ENCODE data around the gene HRH2.
"Not testable (repeated sequence)": the region's sequence is repeated elsewhere in the genome, so short reads cannot be mapped to it uniquely, and the experiment has no call there.

The HRH2 gene

DNA sequence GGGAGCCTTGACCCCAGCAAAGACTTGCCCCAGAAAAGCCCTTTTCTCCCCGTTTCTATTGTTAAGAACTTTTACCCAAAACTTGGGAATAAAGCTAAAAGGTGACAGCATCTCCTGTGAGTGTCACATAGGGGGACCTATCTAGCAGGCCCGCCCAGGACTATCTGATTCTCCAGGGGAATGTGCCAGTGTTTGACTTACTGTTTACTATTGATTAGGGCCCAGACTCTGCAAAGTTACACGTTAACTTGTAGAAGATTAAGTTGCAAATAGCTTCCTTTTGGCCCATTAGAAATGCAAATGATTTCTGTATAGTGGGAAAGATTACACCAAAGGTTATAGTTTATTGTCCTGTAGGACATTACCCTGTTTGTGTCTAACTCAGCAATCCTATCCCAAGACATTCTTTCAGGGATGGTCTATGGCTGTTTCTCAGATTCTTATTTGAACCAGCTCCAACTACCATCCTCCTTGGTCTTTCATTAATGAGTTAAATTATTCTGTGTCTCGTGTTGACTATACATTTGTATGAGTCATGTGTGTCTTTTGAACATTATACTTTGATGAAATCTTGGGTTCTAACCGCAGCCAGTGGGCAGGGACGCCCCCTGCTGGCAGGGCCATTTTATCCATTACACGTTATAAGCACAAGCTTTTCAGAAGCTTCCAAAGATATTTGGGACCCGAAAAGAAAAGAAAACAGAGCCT lies 60.7 kb downstream of the HRH2 start:
- DNase-seq = peak; percentile 39

DNA sequence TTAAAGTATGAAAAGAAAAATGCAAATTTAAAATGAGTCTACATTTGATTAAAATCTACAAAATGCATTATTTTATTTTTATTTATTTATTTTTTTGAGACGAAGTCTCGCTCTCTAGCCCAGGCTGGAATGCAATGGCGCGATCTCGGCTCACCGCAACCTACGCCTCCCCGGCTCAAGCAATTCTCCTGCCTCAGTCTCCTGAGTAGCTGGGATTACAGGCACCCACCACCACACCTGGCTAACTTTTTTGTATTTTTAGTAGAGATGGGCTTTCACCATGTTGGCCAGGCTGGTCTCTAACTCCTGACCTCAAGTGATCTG lies 61.2 kb downstream of the HRH2 start:
- not testable (repeated sequence) for DNase-seq

DNA sequence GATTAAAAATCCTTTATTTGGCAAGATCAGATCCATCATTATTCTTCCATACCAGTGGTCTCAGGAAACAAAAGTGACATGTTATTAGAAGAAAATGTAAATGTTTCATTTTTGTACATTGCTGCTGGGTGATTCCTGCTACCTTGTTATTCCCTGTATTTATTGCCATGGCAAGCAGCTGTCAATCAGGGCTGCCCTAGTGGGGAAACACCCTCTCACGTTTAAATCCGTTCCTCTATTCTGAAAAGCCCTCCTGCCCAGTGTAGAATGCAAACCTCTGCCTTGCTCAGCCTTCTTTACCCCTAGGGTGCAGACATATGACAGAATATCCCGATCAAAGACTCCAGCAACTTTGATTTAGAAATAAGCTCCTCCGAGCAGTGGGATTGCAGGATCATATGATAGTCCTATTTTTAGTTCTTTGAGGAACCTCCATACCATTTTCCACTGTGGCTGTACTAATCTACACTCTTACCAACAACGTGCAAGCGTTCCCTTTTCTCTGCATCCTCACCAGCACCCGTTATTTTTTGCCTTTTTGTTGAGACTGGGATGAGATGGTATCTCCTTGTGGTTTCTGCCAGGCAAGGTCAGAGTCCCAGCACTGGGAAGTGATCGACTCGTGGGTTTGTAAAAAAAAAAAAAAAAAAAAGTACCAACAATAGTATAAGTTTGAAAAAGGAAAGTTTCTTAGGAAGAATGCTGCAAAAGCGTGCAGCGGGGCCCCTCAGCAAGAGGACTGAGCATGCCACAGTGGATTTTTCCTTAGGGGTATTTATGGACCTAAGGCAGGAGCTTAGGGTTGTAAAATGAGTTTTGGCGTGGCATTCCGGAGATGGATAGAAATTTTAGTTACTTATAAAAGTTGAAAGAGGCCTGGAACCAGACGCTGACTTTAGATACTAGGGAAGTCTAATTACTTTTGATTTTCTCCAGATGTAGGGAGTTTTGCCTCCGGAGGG lies 66.7 kb downstream of the HRH2 start:
- DNase-seq = no peak

DNA sequence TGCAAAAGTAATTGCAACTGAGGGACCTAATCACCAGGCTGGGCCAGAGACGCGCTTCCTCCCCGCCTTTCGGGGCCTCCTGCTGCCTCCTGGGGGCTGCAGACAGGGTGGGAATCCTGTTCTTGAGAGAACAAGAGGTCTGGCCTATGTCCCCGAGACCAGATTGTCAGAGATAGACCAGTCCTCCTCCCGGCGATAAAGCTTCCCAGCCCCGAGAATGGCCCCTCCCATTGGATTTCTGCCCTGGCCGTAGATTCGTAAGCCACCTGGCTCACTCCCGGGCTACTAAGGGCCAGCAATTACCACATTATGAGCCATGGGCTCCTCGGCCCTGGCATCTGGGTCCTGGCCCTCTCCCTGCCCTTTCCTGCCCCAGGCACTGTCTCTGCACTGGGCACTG lies 70.4 kb downstream of the HRH2 start:
- DNase-seq = no peak

DNA sequence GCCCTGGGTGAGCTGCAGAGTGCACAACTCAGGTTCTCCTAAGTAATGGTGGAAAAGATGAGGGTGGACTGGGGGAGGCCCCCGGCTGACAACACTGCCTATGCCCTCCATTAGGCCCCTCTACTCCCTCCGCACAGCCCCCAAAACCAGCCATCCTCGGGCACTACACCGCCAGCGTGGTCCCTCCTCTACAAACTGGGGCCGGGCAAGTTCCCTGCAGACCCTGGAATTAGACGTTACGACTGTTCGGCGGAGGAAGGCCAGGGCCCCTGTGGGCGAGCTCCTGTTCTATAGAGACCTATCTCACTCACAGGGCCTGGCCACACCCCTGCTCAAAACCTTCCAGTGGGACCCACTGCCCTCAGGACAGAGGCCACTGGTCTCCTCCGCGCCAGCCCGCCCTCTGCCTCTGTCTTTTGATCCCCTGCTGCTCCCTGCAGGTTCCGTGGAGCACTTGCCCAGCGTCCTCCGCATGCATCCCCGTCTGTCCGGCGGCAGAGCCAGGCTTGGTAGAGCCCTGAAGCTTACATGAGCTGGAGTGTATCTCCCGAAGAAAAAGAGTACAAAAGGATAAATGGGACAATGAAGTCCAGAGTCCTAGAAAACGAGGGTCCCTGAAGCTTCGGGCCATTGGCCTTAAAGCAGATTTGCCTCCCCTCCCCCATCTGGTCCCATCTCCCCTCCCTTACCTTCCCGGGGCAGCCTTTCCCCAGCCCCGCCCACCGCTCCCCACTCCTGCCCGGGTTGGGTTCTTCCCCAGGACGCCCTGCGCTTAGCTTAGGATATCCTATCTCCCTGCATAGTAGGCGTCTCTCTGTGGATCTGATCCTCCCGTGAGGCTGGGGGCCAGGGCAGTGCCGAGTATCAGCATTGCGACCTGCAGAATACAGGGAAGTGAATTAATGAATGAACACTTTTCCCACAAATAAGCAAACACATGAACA lies 71.3 kb downstream of the HRH2 start:
- no peak for DNase-seq

DNA sequence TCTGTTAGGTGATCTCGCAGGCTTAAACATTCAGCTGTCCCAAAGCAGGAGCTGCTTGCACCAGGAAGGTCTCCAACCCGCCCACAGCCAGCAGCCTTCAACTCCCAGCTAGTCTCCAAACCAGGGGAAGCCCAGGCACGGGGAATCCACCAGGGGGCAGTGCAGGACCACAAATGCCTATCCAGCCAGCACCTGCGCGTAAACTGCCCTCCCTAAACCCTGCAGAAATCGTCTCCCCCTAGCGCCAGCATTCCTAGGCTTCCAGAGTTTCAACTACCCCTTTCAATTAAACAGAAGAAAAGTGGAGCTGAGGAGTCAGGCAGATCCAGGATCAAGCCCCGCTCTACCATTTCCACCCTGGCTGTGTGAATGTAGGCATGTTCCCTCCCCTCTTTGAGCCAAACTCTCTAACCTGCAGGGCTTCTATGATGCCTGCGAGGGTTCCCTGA lies 72.0 kb downstream of the HRH2 start:
- DNase-seq = peak; percentile 91

DNA sequence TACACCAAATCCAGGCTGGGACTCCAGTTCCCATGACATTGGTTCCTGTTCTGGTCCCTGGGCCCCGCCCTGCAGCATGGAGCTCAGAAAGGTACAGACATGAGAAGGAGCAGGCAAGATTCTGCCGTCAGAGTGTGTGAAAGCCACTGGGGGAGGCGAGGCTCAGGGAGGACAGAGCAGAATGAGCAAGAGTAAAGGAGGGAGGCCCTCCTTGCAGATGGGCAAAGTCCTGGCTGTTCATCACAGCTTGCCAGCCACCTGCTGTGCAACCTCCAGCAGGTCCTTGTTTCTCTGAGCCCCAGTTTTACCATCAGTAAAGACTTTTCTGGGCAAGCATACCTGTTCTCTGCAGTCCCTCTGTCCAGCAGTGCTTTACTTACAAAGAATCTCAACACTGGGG lies 73.3 kb downstream of the HRH2 start:
- no peak for DNase-seq

DNA sequence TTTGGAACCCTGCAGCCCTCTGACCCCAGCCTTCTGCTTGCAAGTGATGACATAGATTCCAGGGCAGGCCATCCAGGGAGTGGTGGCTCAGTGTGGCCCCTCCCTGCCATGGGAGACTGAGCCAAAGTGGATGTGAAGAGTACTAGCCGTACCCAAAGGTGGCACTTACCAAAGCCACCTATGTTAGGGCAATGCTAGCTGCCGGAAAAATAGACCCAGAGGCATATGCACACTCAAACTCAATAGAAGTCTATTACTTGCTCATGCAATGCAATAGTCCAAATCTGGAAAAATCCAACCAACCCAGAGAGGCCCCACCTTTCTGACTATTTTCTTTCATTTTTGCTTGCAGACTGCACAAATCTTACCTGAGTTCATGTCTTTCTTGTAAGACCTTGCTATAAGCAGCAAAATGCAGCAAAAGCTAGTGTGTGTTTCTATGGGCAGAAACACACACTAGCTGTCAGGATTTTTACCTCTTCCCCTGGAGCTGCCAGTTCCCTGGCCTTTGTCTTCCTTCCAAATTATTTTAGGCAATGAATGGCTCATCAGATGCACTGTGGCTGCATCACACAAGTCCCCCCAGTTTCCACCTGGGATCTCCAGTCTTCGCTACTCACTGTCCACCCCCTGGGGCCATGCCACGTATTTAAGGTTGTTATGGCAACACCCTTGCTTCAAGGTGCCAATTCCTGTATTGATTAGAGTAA lies 74.0 kb downstream of the HRH2 start:
- no peak for DNase-seq

DNA sequence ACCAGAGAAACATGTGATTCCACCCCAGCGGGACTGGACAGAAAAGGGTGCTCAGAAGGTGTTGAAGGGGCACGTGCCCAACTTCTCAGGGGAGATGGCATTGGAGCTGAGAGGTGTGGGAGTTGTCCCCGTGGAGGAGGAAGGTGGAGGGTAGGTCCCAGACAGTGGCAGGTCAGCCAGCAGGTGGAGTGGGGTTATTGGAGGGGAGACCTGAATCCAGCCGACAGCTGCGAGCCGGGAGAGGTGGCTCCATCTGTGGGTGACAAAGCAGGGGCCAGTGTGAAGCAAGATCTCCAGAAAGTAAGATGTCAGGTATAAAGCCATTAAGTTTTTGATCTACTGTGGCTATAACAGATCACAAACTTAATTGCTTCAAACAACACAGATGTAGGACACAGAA lies 75.1 kb downstream of the HRH2 start:
- DNase-seq = no peak

DNA sequence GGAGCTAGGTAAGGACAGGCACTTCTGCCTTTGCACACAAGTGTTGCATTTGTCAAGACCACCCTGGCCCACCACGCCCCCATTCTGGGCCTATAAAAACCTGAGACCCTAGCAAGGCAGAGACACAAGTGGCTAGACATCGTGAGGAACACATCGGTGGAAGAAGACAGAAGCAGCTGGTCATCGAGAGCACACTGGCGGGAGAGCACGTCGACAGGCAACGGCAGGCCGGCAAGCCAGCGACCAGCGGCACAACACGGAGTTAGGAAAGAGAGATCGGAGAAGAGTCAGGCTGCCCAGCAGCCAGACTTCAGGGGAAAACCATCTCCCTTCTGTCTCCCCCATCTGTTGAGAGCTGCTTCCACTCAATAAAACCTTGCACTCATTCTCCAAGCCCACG lies 76.1 kb downstream of the HRH2 start:
- DNase-seq = no peak

DNA sequence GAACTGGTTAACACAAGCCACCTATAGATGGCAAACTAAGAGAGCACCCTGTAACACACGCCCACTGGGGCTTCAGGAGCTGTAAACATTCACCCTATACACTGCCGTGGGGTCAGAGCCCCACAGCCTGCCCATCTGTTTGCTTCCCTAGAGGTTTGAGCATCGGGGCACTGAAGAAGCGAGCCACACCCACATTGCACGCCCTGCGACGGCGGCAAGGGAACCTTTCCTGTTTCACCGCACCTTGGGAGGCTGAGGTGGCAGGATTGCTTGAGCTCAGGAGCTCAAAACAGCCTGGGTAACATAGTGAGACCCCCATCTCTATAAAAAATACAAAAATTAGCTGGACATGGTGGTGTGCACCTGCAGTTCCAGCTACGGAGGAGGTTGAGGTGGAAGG lies 76.6 kb downstream of the HRH2 start:
- no peak for DNase-seq

DNA sequence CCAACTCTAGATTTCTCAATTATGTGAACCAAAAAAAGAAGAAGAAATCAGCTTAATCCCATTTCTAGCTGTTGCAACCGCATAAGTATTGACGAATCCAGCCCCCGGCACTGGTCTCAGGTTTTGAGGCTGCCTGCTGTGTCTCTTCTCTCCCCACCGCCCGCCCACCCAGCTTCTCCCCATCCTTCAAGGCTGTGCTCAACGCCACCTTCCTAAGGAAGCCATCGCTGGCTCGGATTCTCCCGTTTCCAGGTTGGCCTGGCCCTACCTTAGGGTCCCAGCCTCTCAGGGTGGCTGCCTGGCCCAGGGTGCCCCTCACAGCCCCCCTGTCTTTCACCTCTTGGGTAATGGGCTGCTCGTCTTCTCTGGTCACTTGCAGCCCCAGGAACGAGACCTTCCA lies 77.8 kb downstream of the HRH2 start:
- DNase-seq = no peak

DNA sequence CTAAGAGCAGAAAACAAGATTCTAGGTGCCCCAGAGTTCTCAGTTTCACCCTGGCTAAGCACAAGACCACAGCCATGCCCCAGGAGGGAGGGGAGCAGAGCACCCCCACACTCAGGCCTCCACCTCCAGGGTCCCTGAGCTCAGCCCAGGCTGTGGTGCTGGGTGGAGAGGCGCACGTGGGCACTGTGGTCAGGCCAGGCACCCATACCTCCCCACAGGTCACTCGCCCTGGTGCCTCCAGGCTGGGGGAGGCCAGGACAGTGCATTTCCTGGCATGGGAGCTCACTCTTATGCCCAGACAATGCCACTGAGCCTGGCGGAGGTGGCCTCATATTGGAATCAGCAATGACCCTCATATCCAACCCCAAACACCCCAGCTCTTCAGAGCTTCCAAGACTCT lies 78.8 kb downstream of the HRH2 start:
- no peak for DNase-seq

DNA sequence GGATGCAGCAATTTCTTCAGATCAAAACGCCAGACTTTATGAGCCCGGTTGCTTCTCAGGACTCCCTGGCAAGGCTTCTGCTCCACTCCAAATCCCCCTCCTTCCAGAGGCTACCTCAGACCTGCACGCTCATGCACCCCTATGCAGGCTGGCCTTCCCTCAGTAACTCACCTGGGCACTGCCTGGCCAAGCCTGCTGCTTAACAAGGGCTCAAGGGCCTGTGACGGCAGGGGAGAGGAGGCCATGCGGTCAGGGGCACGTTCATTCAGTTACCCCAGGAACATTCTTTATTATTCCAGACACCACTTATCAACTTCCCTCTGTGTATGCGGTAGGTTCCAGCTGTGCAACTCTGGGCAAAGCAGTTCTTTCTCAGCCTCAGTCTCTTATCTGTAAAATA lies 79.6 kb downstream of the HRH2 start:
- DNase-seq = no peak

DNA sequence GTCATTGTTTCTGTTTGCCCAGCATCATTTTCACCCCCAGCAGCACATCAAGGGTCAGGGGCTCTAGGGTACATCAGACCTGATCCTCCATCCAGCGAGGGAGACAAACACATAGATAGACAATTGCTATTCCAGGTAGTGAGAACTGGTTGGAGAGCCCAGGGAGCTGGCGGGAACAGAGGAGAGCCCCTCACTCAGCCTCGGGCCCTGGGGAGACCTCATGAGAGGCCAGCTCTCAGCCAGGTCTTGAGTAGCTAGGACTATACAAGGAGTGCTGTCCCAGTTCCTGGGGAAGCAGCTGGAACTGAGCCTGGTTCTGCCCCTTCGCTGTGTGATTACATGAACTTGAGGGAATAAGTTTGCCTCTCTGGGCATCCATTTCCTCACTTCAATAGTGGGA lies 80.3 kb downstream of the HRH2 start:
- DNase-seq = no peak

DNA sequence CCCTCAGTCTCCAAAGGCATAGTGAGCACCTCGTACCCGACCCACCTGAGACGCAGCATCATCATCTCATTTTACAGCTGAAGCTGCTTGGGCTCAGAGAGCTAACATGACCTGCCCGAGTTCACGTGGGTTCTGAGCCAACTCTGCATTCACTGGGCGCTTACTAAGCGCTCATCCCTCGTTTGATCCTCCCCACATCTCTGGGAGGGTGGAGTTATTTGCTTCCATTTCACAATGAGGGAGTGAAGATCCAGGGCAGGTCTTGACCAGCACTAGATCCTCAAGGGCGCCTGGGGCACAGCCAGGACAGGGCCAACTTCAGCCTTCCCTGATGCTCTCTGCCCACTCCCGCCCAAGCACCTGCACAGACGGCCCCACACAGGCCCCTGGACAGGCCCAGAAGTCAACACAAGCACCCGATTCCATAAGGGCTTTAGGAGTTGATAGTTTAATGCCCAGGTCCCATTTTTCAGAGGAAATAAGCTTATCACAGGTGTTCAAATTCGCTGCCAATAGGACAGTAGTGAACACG lies 80.8 kb downstream of the HRH2 start:
- DNase-seq = no peak

DNA sequence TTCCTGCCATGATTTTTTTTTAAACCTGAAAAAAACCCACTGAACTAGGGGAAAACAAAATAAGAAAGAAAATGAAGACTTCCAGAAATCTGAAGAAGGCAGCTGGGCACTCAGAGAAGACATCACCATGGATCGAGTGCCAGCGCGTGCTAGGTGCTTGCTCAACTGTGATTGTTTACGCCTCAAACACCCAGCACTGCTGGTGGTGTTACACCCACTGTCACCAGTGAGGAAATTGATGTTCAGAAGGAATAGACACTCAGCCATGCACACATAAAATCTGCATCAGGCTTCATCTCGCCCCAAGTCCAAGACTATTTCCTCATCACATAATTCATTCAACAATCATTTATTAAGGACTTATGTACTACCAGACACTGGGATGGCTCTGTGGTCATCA lies 82.1 kb downstream of the HRH2 start:
- no peak for DNase-seq

DNA sequence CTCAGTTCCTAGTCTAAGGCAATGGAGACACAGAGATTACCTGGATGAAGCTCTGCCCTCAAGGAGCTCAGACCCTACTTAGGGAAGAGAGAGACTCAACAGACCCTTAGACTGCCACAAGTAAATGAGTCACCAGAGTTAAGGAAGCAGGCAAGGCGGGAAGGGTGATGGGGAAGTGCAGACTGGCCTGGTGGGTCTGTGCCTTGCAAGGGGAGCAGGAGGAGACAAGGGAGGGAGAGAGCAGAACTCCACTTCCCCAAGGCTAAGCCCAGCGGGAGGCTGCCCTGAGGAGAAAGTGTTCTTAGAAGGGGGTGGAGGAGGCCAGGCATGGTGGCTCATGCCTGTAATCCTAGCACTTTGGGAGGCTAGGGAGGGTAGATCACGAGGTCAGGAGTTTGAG lies 83.7 kb downstream of the HRH2 start:
- no peak for DNase-seq

DNA sequence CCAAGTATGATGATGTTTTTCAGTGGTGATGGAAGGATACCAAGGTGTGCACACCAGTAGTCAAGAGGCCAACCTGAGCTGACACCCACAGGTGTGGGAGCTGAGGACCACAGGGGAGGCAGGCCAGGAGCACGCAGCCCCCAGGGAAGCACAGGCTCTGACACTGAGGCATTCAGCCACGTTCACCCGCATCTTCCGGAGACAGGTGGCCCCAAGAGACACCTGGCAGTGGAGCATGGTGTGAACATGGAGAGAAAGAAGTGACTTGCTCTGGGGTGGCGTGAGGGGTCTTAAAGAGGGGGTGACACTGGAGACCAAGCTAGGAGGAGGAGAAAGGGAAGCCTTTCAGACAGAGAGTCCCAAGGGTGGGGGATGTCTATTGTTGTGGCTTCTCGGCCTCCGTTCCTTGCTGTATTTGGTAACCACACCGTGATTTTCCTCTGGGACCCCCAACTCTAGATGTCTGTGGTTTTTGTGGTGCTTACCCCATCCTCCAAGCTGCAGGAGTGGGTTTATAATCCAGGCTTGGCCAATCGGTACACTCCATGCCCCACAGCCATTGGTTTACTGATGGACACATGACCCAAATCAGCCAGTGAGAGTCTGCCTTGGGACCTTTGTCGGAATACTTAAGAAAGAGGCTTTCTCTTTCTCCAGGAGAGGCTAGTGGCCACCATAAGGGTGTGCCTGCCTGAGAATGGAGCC lies 84.6 kb downstream of the HRH2 start:
- DNase-seq = no peak

DNA sequence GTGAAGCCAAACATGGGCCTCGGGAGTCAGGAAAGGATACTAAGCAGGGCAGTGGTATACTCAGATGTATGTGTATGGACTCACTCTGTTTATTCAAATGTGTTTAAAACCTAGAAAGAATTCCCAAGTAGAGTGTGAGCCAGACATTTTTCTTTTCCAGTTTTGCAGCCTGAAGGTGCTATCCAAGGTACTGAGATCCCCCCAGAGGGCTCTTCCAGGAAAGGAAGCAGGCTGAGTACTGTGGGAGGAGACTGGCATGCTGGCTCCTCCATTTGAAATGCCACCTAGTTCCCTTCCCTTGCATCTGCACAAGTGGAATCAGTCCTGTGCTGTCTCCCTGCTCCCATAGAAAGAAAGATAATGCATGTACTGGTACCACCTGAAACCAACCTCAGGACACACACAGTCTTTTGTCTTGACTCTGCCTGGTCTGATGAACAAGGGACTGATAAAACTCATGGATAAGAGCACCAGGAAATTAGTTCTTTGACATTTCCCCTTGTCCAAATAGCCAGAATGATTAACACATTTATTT lies 85.9 kb downstream of the HRH2 start:
- DNase-seq = no peak

DNA sequence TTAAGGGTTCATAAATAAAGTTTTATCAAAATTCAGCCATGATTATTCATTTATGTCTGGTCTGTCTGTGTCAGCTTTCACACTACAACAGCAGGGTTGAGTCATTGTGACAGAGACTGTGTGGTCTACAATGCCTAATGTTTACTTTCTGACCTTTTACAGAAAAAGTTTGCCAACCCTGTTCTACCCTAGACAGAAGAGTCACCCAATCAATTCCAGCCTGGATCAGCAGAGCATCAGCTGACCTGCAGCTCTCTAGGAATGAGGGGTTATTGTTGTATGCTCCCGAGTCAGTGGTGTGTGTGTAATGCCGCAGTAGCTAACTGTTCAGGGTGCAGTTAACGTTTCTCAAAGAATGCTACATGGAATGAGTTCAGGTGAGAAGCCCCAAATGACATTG lies 87.3 kb downstream of the HRH2 start:
- DNase-seq = no peak

All from NCI-H345 (cell line).